HG02885 (cell line): ENCODE results near the gene SLC17A7.
"Not testable (repeated sequence)": the region's sequence is repeated elsewhere in the genome, so short reads cannot be mapped to it uniquely, and the experiment has no call there.

ENCODE experiments used
- ATAC-seq: cut with Tn5 transposase; IDR thresholded peaks from one replicate; pipeline ENCODE4 v1.9.1; 2021; ENCODE audit warnings: mild to moderate bottlenecking; ENCODE audit not compliant: unreplicated experiment, poor library complexity

Gene SLC17A7

DNA sequence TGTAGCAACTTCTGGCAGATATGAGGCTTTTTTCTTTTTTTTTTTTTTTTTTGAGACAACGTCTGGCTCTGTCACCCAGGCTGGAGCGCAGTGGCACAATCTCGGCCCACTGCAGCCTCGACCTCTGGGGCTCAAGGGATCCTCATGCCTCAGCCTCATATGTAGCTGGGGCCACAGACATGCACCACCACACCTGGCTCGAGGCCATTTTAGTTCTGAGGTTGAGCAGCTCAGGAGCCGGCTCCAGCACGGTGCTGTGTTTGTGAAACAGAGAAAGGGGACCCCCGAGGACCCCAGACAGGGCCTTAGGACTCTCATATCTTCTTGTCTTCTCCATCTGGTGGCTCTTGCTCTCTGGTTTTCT, 29.3 kb upstream of the SLC17A7 start:
- no peak for ATAC-seq

DNA sequence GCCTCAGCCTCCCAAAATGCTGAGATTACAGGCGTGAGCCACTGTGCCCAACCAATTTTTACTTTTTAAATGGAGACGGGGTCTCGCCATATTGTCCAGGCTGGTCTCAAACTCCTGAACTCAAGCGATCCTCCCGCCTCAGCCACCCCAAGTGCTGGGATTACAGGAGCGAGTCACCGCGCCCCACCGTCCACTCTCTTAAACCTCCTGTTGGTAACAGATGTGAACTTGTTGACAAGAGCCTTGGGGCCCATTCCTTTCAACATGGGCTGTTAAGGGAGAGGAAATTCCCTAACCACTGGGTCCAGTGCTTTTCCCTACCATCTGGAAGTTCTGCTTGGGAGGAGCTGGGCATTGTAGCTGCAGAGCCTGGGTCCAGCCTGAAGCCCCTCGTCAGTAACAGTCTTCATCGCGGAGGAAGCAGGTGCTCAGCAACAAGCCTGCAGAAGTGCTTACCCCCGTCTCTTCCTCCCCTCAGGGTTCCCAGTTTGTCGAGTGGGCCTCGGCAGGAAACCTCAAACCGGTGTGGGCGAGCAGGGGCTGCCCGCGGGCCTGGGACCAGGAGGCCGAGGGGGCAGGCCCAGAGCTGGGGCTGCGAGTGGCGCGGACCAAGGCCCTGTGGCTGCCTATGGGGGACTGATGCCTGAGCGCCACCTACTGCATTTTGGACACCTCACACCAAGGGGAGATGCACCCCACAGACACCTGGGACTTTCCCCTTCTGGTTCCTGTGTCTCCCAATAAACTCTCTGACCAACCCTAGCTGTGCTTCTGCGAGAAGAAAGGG, 28.7 kb upstream of the SLC17A7 start:
- peak; percentile 58 for ATAC-seq

DNA sequence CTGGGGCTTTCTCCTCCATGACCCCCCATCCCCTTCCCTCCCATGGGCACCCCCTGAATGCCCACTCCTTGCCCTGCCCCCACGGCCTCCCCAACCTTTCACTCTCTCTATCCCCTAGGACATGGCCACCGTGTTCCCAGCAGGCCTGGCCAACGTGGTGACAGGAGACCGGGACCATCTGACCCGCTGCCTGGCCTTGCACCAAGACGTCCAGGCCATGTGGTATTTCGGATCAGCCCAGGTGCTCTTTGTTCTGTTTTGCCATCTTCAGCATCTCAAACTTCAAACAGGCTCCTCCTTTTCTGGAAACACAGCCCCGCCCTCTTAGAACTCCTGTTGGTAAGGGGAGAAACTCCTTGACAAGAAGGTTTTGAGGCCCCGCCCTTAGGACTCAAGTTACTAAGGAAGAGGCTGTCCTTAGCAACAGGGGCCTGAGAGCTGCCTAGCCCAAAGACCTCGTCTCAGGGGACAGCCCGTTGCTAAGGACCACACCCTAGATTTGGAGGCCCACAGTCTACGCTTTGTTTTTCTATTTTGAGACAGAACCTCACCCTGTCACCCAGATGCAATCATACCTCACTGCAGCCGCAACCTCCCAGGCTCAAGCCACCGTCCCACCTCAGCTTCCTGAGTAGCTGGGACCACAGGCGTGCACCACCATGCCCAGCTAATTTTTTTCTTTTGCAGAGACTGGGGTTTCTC, 27.6 kb upstream of the SLC17A7 start:
- ATAC-seq = peak; percentile 69

DNA sequence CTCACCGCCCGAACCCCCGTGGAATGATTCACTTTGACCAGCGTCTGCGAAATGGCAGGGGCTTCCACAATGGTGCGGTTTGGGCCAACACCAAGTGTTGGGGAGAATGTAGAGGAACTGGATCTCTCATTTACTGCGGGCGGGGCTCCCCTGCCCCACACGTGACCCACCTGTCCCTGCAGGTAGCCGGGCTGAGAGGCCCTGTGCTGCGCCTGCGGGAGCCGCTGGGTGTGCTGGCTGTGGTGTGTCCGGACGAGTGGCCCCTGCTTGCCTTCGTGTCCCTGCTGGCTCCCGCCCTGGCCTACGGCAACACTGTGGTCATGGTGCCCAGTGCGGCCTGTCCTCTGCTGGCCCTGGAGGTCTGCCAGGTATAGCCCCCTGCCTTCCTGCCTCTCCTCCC, 26.9 kb upstream of the SLC17A7 start:
- no peak for ATAC-seq

DNA sequence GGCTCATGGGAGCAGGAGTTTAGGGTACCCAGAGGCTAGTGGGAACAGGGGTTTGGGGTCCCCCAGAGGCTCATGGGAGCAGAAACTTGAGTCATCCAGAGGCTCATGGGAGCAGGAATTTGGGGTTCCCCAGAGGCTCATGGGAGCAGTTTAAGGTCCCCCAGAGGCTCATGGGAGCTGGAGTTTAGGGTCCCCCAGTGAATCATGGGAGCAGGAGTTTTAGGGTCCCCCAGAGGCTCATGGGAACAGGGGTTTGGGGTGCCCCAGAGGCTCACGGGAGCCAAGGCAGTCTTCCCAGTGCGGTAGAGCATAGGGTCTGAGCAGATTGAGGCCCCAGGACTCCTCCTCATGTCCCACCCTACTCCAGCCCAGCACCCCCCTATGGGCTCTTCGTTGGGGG, 24.0 kb upstream of the SLC17A7 start:
- no peak for ATAC-seq

DNA sequence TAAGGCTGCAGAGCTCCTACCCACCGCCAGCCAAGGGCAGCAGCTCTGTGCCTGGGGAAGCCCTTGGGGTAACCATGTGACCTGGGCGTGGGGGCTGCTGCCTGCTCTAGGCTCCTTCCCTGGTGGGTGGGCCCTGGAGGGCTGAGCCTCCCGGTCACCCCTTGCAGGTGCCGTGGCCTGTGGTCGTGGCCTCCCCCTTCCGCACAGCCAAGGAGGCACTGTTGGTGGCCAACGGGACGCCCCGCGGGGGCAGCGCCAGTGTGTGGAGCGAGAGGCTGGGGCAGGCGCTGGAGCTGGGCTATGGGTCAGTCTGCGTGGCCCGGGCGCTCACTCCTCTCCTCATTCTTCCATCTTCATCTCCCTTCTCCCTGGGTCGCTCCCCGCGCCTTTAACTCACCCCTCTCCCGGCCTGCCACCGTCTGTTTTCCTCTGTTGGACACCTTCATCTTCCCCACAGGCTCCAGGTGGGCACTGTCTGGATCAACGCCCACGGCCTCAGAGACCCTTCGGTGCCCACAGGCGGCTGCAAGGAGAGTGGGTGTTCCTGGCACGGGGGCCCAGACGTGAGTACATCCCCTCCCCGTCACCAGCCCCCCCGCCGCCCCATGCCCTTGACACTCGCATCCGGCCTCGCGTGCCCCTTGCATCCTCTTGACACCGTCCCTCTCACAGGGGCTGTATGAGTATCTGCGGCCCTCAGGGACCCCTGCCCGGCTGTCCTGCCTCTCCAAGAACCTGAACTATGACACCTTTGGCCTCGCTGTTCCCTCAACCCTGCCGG, 22.8 kb upstream of the SLC17A7 start:
- no peak for ATAC-seq

DNA sequence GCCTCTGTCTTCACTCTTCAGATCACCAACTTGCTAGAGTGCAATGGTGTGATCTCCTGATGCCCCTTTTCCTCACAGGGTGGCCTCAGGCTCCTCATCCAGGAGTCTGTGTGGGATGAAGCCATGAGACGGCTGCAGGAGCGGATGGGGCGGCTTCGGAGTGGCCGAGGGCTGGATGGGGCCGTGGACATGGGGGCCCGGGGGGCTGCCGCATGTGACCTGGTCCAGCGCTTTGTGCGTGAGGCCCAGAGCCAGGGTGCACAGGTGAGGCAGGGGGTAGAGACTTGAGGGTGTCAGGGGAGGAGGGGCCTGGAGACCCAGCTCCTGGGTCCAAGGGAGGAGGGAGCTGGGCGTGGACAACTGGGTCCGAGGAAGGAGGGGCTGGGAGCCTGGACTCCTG, 21.2 kb upstream of the SLC17A7 start:
- ATAC-seq = no peak

DNA sequence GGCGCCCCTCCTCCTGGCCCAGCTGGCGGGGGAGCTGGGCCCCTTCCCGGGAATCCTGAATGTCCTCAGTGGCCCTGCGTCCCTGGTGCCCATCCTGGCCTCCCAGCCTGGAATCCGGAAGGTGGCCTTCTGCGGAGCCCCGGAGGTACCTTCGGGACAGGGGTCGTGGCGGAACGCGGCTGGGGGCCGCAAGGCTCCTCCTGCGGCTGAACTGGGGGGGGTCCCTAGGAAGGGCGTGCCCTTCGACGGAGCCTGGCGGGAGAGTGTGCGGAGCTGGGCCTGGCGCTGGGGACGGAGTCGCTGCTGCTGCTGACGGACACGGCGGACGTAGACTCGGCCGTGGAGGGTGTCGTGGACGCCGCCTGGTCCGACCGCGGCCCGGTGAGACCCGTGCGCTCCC, 20.3 kb upstream of the SLC17A7 start:
- ATAC-seq = no peak

DNA sequence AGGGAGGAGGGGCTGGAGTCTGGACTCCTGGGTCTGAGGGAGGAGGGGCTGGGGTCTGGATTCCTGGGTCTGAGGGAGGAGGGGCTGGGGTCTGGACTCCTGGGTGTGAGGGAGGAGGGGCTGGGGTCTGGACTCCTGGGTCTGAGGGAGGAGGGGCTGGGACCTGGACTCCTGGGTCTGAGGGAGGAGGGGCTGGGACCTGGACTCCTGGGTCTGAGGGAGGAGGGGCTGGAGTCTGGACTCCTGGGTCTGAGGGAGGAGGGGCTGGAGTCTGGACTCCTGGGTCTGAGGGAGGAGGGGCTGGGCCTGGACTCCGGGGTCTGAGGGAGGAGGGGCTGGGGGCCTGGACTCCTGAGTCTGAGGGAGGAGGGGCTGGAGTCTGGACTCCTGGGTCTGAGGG, 19.8 kb upstream of the SLC17A7 start:
- ATAC-seq = not testable (repeated sequence)

DNA sequence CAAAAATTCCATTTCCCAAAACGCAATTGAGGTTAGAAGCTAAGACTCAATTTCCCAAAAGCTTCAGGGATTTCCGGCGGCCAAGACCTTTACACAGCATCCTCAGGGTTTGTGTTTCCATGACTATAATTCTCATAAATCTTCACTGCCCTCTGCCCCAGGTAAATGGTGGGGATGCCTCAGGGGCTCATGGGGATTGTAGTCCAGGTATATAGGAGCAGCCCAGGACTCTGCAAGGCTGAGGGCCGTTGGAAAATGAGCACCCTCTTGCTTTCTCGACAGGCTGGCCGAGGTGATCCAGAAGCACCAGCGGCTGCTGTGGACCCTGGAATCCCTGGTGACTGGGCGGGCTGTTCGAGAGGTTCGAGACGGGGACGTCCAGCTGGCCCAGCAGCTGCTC, 18.1 kb upstream of the SLC17A7 start:
- ATAC-seq = no peak

DNA sequence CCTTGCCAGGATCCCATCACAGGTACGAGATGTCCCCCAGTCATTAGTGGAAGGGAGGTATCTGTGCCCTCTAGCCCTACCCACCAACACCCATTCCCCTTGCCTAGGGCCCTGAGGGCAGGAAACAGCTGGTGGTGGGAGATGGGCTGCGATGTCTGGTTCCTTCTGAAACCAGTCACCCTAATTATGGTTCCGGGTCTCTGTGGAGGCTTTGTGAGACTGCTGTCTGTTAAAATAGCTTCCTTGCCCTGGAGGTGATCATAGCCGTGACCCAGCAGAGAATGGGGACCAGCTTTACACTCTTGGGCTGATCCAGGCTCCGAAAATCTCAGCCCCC, 17.2 kb upstream of the SLC17A7 start:
- ATAC-seq = no peak

DNA sequence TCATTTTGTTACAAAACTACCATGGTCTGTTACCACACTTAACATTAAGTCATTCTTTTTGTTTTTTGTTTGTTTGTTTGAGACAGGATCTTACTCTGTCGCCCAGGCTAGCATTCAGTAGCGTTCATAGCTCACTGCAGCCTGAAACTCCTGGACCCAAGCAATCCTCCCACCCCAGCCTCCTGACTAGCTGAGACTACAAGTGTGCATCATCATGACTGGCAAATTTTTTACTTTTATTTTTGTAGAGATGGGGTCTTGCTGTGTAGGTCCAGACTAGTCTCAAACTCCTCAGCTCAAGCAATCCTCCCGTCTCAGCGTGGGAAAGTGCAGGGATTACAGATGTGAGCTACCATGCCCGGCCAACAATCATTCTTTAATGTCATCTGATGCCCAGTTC, 15.0 kb upstream of the SLC17A7 start:
- ATAC-seq = no peak

DNA sequence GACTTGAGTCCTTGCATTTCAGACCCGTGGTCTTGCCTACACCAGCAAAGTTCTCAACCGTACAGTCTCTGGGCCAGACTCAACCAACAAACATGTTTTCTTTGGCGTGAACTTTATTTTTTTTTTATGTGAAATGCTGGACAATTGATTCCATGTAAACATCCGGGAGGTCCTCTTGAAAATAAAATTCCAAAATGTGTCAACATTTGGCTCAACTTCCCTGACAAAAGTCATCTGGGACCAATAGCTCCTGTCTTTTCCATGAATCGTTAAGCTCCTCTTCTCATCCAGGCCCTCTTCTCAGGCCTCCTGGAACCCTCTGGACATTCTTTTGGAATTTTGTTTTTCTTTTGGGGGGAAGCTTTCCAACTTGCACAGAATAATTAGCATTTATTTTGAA, 14.4 kb upstream of the SLC17A7 start:
- ATAC-seq = no peak

DNA sequence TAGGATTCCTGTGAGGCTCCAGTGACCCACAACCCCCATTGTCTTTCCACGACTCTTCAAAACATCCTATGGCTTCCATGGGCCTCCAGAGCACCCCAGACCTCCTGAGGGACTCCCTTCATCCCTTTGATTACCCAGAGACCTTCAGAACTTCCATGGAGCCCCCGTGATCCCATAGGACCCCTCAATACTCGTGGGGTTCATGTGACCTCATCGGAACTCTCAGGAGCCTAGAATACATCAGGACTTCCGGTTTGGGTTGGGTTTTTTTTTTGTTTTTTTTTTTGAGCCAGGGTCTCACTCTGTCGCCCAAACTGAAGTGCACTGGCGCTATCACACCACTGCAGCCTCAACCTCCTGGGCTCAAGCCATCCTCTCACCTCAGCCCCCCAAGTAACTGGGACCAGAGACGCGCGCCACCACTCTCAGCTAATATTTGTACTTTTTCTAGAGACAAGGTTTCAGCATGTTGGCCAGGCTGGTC, 12.5 kb upstream of the SLC17A7 start:
- ATAC-seq = no peak

DNA sequence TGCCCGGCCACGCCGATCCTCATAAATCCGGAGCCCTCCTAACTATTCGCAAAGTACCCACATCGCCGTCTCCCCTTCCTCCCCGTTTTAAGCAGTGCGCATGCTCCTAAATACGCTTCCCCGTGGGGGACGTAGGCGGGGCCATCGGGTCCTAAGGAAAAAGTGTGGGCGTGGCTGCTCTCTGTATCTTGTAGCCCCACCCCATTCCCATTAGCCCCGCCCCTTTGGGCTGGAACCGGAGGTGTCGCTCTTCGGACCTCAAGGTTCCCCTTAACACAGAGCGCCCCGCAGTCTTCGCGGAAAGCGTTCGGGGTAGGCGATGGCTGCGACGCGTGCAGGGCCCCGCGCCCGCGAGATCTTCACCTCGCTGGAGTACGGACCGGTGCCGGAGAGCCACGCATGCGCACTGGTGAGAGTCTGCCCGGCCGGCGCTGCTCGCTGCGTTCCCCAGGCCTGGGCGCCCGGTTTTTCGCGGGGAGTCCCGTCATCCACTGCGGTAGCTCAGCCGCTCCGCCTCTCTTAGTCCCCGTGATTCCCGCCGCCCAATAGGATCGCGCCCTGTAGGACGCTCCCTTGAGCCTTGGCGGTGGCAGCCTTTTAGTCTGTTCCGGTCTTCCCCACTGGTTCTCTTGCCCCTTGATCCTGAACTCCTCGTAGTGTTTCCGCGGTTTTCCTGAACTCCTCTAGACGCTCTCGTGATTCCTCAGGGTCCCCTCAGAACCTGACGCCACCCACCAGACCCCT, 11.9 kb upstream of the SLC17A7 start, which contains the start of gene ALDH16A1:
Gene ALDH16A1 (plus strand): TSS at position 213 of the 744 bp plus-strand sequence. CDS start 107 bp downstream, at position 320.
- ATAC-seq = peak; percentile 81

DNA sequence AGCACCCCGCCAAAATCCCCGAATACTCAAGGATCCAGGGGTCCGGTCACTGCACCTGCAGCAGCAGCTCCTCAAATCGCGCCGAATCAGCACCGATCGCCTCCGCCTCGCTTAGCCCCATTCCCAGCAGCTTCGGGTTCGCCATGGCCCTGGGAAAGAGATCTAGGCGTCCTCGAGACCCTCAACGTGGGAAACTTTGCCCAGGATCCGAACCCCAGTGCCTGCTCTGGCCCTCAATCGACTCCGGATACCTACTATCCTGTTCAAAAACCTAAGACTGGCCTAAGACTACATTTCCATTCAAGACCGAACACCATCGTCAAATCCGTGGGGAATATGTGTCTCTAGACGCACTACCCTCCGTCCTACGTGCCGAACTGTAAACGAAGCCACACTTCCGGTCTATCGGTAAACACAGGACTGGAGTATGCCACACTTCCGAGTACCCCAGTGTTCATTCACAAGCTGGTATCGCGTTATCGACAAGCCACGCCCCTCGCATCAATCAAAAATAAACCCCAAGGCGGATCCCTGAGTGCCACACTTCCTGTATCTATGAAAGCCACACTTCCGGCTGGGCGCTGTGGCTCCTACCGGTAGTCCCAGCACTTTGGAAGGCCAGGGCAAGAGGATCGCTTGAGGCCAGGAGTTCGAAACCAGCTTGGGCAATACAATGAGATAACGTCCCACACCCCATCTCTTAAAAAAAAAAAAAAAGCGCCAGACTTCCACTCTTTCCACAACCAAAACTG, 10.3 kb upstream of the SLC17A7 start, which contains the start of gene PIH1D1:
Gene PIH1D1 (minus strand): TSS at position 385 of the 752 bp plus-strand sequence. CDS start 240 bp downstream, at position 145.
- ATAC-seq = peak; percentile 61

DNA sequence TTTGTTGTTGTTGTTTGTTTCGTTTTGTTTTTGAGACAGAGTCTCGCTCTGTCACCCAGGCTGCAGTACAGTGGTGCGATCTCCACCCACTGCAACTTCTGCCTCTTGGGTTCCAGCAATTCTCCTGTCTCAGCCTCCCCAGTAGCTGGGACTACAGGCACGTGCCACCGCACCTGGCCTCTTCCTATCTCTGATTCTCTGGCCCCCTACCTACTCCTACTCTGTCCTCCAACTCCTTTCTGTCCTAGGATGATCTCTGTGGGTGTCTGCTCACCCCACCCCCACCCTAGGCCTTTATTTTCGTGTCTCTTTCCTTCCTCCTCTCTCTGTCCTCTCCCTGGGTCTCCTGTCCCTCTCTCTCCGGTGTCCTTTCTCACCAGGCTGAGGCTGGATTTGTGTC, 9.1 kb upstream of the SLC17A7 start:
- ATAC-seq = no peak

DNA sequence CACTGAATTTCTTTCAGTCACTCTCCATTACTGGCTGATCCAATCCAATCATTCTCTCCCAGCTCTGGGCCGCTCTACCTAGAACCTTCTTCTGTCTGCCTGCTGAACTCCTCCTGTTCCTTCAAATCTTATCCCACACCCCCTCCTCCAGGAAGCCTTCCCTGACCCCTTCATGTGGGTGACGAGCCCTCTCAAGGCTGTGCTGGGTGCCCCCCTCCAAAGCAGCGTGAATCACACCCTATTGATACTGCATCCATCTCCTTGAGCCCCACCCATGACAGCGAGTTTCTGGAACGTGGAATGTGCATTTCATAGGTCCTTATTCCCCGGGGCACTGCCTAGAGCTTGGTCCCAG, 7.1 kb upstream of the SLC17A7 start:
- ATAC-seq = no peak
